Glutamatergic neuron (in vitro differentiated cells): ENCODE data around the gene BAIAP3. TPM values are rescaled to one million over a fixed set of nuclear protein-coding genes. Genes with fewer than 3 reads are reported as not detected.

Experiments used
- DNase-seq: peaks from one replicate; pipeline ENCODE4 v3.0.0; 2022
- H3K27ac Mint-ChIP-seq: one replicate; pipeline ENCODE4 v1.8.0; 2020; ENCODE audit warnings: mild to moderate bottlenecking, mixed read lengths, inconsistent platforms; ENCODE audit not compliant: unreplicated experiment
- H3K27me3 Mint-ChIP-seq: one replicate; pipeline ENCODE4 v1.8.0; 2020; ENCODE audit warnings: mild to moderate bottlenecking, moderate library complexity, mixed read lengths, inconsistent platforms; ENCODE audit not compliant: unreplicated experiment
- H3K36me3 Mint-ChIP-seq: one replicate; pipeline ENCODE4 v1.8.0; 2020; ENCODE audit warnings: mild to moderate bottlenecking, mixed read lengths, inconsistent platforms; ENCODE audit not compliant: unreplicated experiment
- H3K4me1 Mint-ChIP-seq: one replicate; pipeline ENCODE4 v1.8.0; 2020; ENCODE audit warnings: mild to moderate bottlenecking, low read depth, mixed read lengths, inconsistent platforms; ENCODE audit not compliant: unreplicated experiment
- H3K4me3 Mint-ChIP-seq: one replicate; pipeline ENCODE4 v1.8.0; 2020; ENCODE audit warnings: mild to moderate bottlenecking, mixed read lengths, inconsistent platforms; ENCODE audit not compliant: unreplicated experiment
- H3K9me3 Mint-ChIP-seq: one replicate; pipeline ENCODE4 v1.8.0; 2020; ENCODE audit warnings: mild to moderate bottlenecking, moderate library complexity, mixed read lengths, inconsistent platforms; ENCODE audit not compliant: unreplicated experiment
- total RNA-seq: library from RNA; stranded (reverse); fragmentation: NEBNext Ultra II Directional; extraction: Animal tissue kit (Norgen Biotek cat#: 25700); gene quantifications from one replicate; pipeline ENCODE4 v1.2.1, GENCODE V29; 2021; ENCODE audit not compliant: unreplicated experiment
- TF ChIP-seq, protein P1 (sequence below): fragments of 200-600 bp; sonication (generic); IDR thresholded peaks from one replicate; pipeline ENCODE4 v1.5.0; 2021; ENCODE audit not compliant: partially characterized antibody, unreplicated experiment

BAIAP3 gene
- total RNA-seq, 1 donor from 2014 or later: 26.7 TPM

GRCh38 chr16:1318268-1318545 is 15.2 kb upstream of the BAIAP3 start:
- DNase-seq: no peak
- Mint-ChIP-seq H3K9me3 (peaks cover 6% of the 10 kb centered on the region), H3K4me3 (peak overlapping the region; percentile 36), H3K27ac (no peak overlapping the region), H3K4me1 (peaks cover under 1% of the 10 kb centered on the region), H3K27me3 (peaks cover 2% of the 10 kb centered on the region), H3K36me3 (no peaks in the 10 kb centered on the region)
- TF ChIP-seq, protein P1, sequence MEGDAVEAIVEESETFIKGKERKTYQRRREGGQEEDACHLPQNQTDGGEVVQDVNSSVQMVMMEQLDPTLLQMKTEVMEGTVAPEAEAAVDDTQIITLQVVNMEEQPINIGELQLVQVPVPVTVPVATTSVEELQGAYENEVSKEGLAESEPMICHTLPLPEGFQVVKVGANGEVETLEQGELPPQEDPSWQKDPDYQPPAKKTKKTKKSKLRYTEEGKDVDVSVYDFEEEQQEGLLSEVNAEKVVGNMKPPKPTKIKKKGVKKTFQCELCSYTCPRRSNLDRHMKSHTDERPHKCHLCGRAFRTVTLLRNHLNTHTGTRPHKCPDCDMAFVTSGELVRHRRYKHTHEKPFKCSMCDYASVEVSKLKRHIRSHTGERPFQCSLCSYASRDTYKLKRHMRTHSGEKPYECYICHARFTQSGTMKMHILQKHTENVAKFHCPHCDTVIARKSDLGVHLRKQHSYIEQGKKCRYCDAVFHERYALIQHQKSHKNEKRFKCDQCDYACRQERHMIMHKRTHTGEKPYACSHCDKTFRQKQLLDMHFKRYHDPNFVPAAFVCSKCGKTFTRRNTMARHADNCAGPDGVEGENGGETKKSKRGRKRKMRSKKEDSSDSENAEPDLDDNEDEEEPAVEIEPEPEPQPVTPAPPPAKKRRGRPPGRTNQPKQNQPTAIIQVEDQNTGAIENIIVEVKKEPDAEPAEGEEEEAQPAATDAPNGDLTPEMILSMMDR: no peak

DNA sequence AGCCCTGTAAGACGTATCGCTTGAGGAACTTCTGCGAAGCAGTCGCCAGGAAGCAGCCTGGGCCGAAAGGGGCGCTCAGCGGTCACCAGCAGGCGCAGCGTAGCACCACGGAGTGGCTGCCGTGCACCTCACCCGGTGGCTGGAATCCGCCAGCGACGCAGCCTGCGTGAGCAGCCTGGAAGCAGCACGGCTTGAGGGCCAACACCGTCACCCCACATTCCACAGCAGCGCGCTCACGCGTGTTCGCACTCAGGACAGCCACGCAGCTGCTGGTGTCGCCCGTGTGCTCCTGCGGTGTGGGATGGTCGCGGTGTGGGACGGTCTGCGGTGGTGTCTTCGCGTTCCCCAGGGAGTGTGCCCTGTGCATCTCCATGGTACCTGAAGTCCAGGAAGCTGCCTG is 14.4 kb upstream of the BAIAP3 start:
- TF ChIP-seq, protein P1: no peak
- Mint-ChIP-seq H3K27me3 (peaks cover 2% of the 10 kb centered on the region), H3K4me1 (no peaks in the 10 kb centered on the region), H3K27ac (no peak overlapping the region), H3K4me3 (no peak overlapping the region), H3K9me3 (peaks cover 6% of the 10 kb centered on the region), H3K36me3 (no peaks in the 10 kb centered on the region)
- no peak for DNase-seq

DNA sequence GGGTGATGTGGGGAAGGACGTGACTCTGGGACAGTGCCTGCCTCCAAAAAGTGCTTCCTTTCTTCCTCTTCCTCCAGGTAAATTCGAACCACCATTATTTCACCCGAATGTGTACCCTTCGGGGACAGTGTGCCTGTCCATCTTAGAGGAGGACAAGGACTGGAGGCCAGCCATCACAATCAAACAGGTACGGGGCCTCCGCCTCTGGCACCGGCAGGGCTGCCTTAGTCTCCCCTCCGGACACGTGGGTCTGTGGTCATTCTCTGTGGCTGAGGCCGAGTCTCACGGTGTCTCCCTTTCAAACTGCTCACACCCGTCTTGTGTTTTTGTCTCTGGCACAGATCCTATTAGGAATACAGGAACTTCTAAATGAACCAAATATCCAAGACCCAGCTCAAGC is 13.3 kb upstream of the BAIAP3 start:
- DNase-seq: no peak
- Mint-ChIP-seq H3K4me1 (no peaks in the 10 kb centered on the region), H3K4me3 (no peak overlapping the region), H3K36me3 (no peaks in the 10 kb centered on the region), H3K27ac (no peak overlapping the region), H3K9me3 (peaks cover 9% of the 10 kb centered on the region), H3K27me3 (peaks cover 2% of the 10 kb centered on the region)
- TF ChIP-seq, protein P1: no peak

DNA sequence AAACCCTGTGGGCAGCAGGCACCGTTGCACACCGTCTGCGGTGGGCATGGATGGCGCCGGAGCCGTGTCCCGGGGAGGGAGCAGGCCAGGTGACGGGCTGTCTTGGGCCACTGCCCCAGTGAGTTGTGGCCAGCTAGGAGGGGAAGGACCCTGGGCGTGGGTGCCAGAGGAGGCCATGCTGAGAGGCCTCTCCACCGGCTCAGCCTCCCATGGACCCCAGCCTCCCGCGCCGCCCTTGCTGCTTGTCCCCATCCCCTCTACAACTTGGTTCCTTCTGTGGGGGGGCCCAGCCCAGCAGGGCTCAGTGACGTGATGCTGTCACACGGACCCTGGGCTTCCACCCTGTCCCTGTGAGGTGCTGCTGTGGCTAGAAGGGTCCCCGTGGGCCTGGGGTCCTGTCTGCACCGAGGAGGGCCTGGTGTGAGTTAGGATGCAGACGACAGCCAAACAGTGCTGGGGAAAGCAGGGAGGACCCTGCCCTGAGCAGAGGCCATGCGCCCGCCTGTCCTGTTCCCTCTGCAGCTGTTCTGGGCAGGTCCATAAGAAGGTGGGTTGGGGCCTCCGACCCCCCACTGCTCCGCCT is 12.7 kb upstream of the BAIAP3 start:
- TF ChIP-seq, protein P1: no peak
- Mint-ChIP-seq H3K36me3 (no peaks in the 10 kb centered on the region), H3K27ac (no peak overlapping the region)

DNA sequence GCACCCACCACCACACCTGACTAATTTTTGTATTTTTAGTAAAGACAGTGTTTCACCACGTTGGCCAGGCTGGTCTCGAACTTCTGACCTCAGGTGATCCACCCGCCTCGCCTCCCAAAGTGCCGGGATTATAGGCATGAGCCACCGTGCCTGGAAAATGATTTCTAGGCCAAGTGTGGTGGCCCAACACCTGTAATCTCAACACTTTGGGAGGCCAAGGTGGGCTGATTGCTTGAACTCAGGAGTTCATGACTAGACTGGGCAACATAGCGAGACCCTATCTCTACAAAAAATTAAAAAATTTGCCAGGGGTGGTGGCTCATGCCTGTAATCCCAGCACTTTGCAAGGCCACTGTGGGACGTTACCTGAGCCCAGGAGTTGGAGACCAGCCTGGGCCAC is 11.0 kb upstream of the BAIAP3 start:
- no peak for DNase-seq
- no peak overlapping the region for H3K4me3 Mint-ChIP-seq
- H3K27ac Mint-ChIP-seq: no peak overlapping the region
- H3K27me3 Mint-ChIP-seq: peaks cover 5% of the 10 kb centered on the region
- H3K4me1 Mint-ChIP-seq: no peaks in the 10 kb centered on the region
- H3K9me3 Mint-ChIP-seq: peaks cover 10% of the 10 kb centered on the region
- TF ChIP-seq, protein P1: no peak
- no peaks in the 10 kb centered on the region for H3K36me3 Mint-ChIP-seq

More for the DNA sequence above, 12.7 kb upstream of the BAIAP3 start:
- Mint-ChIP-seq H3K27me3 (peaks cover 2% of the 10 kb centered on the region), H3K9me3 (peaks cover 8% of the 10 kb centered on the region), H3K4me1 (no peaks in the 10 kb centered on the region), H3K4me3 (no peak overlapping the region)
- no peak for DNase-seq
